Endothelial cell of umbilical vein (primary cell): ENCODE data around the gene PNPLA2. TPM values are rescaled to one million over a fixed set of nuclear protein-coding genes. Genes with fewer than 3 reads are reported as not detected.

Experiments
- BruUV-seq: library from RNA; stranded (reverse); fragments of 400-500 nt; replicated peaks from 2 replicates; lab custom pipeline; 2021; lab: Mats Ljungman, UMichigan
- CTCF ChIA-PET: fragments of 300-600, 350-600 bp; sonication (Branson Sonifier 250); formaldehyde crosslinking; loops from one replicate; lab custom pipeline; 2021; ENCODE audit warnings: antibody characterized with exemption, inconsistent platforms; lab: Charles Lee
- POLR2A ChIA-PET: fragments of 300-600, 350-600 bp; sonication (Branson Sonifier 250); formaldehyde crosslinking; loops from one replicate; lab custom pipeline; 2021; ENCODE audit warnings: antibody characterized with exemption, inconsistent platforms; lab: Charles Lee
- DNase-seq: peaks from one replicate; pipeline ENCODE4 v3.0.0-alpha.2; 2011; ENCODE audit warnings: low read depth, low spot score
- FAIRE-seq: peaks from 2 replicates; lab custom pipeline; 2011; peaks lifted over from hg19 to GRCh38; lab: Jason Lieb, UNC
- H2AFZ ChIP-seq: 2 replicates; pipeline ENCODE4 v1.6.0; 2012; ENCODE audit warnings: low read depth, low read length, control low read depth, inconsistent platforms
- H3K27ac ChIP-seq: 2 replicates; pipeline ENCODE4 v1.5.1; 2011; ENCODE audit warnings: low read depth, mild to moderate bottlenecking, control low read depth, low read length, moderate library complexity; ENCODE audit not compliant: insufficient read depth
- H3K27me3 ChIP-seq, 2 experiments: 2 replicates each; pipeline versions ENCODE4 v1.6.0 to v1.6.1; 2011; ENCODE audit warnings: low read length in 2 of 2, mixed read lengths in 1 of 2; ENCODE audit not compliant: control insufficient read depth in 2 of 2, insufficient read depth in 2 of 2
- H3K36me3 ChIP-seq, 2 experiments: 2 replicates in 1 of 2; 3 replicates in 1 of 2; pipeline ENCODE4 v1.5.1; 2011; ENCODE audit warnings: low read length in 2 of 2, mild to moderate bottlenecking in 1 of 2, moderate library complexity in 1 of 2; ENCODE audit not compliant: control insufficient read depth in 2 of 2, insufficient read depth in 2 of 2; ENCODE audit errors: extremely low read depth in 1 of 2
- H3K4me1 ChIP-seq: 3 replicates; pipeline ENCODE4 v1.5.1; 2011; ENCODE audit warnings: mild to moderate bottlenecking, low read length; ENCODE audit not compliant: control insufficient read depth, insufficient read depth; ENCODE audit errors: extremely low read depth
- H3K4me2 ChIP-seq: 2 replicates; pipeline ENCODE4 v1.6.1; 2011; ENCODE audit warnings: low read length, control low read depth, mixed read lengths; ENCODE audit not compliant: insufficient read depth
- H3K4me3 ChIP-seq, 3 experiments: fragments of 200-600 bp in 1 of 3; sonication (generic), shearing (Covaris generic) in 1 of 3; replicated peaks in 1 of 3; 2 replicates each; pipeline ENCODE4 v1.5.1; 2011 to 2016; ENCODE audit warnings: control low read depth in 3 of 3, low read length in 3 of 3, mild to moderate bottlenecking in 2 of 3, inconsistent platforms in 1 of 3, low read depth in 1 of 3, moderate library complexity in 1 of 3; ENCODE audit not compliant: insufficient read depth in 1 of 3
- H3K79me2 ChIP-seq: 2 replicates; pipeline ENCODE4 v1.6.0; 2012; ENCODE audit warnings: low read length, inconsistent platforms; ENCODE audit not compliant: control insufficient read depth, insufficient read depth
- H3K9ac ChIP-seq: replicated peaks from 2 replicates; pipeline ENCODE3; 2011; ENCODE audit warnings: low read length, control low read depth; ENCODE audit not compliant: insufficient read depth; ENCODE audit errors: extremely low read depth
- H3K9me1 ChIP-seq: replicated peaks from 3 replicates; pipeline ENCODE4 v1.6.0; 2011; ENCODE audit warnings: mild to moderate bottlenecking, low read length; ENCODE audit not compliant: control insufficient read depth, insufficient read depth; ENCODE audit errors: extremely low read depth
- H3K9me3 ChIP-seq: replicated peaks from 2 replicates; pipeline ENCODE4 v1.5.1; 2012; ENCODE audit warnings: low read length, inconsistent platforms; ENCODE audit not compliant: control insufficient read depth, insufficient read depth
- H4K20me1 ChIP-seq: replicated peaks from 2 replicates; pipeline ENCODE3; 2011; ENCODE audit warnings: mild to moderate bottlenecking, low read length; ENCODE audit not compliant: control insufficient read depth, insufficient read depth; ENCODE audit errors: extremely low read depth
- FOS ChIP-seq: IDR thresholded peaks from 2 replicates; pipeline ENCODE4 v1.6.1; 2011; ENCODE audit warnings: mild to moderate bottlenecking, low read length, moderate library complexity, borderline replicate concordance; ENCODE audit not compliant: insufficient read depth
- JUN ChIP-seq: IDR thresholded peaks from 2 replicates; pipeline ENCODE4 v1.6.1; 2011; ENCODE audit warnings: borderline replicate concordance, low read depth; ENCODE audit not compliant: insufficient read length, insufficient read depth
- MYC ChIP-seq: IDR thresholded peaks from one replicate; pipeline ENCODE4 v1.6.1; 2011; ENCODE audit warnings: mild to moderate bottlenecking, low read depth, low read length
- POLR2A ChIP-seq: IDR thresholded peaks from 2 replicates; pipeline ENCODE4 v1.6.1; 2012; ENCODE audit warnings: low read depth, mild to moderate bottlenecking, control low read depth, low read length
- POLR2AphosphoS5 ChIP-seq: IDR thresholded peaks from 2 replicates; pipeline ENCODE4 v1.6.1; 2012; ENCODE audit warnings: low read depth, mild to moderate bottlenecking, control low read depth, low read length, moderate library complexity; ENCODE audit not compliant: insufficient read depth
- dilution Hi-C: fragments of 300-500 bp; cut with MboI; formaldehyde crosslinking; loops from one replicate; pipeline ENCODE4 v1.15.0; 2019; ENCODE audit warnings: low sequenced_read_pairs; ENCODE audit not compliant: extremely low pct_ligation_motif_present
- intact Hi-C: fragments of 100-400 bp; cut with micrococcal nuclease; formaldehyde crosslinking; loops from one replicate; pipeline ENCODE4 v1.10.0; 2022
- polyA plus RNA-seq, 4 experiments: library from polyadenylated mRNA; depleted of rRNA in 3 of 4; stranded (reverse) in 3 of 4; unstranded in 1 of 4; fragments of >200 nt; gene quantifications; 2 replicates each; pipeline versions ENCODE4 v1.2.1 to v1.2.3, GENCODE V29; 2011 to 2012; ENCODE audit warnings: missing spikeins in 1 of 4
- total RNA-seq: library from RNA; stranded (reverse); gene quantifications from 2 replicates; pipeline ENCODE4 v1.2.3, GENCODE V29; 2021
- TF ChIP-seq, protein P1 (sequence below): IDR thresholded peaks from 2 replicates; pipeline ENCODE4 v1.6.1; 2011; ENCODE audit not compliant: insufficient read depth, insufficient read length
- TF ChIP-seq, protein P2 (sequence below), 2 donors: IDR thresholded peaks; 1 replicate in 1 of 2; 2 replicates in 1 of 2; pipeline ENCODE4 v1.5.1; 2011; ENCODE audit warnings: low read length in 2 of 2, mild to moderate bottlenecking in 2 of 2, moderate library complexity in 2 of 2, control low read depth in 1 of 2, inconsistent platforms in 1 of 2, low read depth in 1 of 2; ENCODE audit not compliant: insufficient read depth in 1 of 2; ENCODE audit errors: extremely low read depth in 1 of 2

PNPLA2 gene
- total and polyA plus RNA-seq, 2 donors (not counting 3 experiments of a cell fraction or from before 2014, with no cell fraction given): 73.1 to 75.6 TPM

DNA sequence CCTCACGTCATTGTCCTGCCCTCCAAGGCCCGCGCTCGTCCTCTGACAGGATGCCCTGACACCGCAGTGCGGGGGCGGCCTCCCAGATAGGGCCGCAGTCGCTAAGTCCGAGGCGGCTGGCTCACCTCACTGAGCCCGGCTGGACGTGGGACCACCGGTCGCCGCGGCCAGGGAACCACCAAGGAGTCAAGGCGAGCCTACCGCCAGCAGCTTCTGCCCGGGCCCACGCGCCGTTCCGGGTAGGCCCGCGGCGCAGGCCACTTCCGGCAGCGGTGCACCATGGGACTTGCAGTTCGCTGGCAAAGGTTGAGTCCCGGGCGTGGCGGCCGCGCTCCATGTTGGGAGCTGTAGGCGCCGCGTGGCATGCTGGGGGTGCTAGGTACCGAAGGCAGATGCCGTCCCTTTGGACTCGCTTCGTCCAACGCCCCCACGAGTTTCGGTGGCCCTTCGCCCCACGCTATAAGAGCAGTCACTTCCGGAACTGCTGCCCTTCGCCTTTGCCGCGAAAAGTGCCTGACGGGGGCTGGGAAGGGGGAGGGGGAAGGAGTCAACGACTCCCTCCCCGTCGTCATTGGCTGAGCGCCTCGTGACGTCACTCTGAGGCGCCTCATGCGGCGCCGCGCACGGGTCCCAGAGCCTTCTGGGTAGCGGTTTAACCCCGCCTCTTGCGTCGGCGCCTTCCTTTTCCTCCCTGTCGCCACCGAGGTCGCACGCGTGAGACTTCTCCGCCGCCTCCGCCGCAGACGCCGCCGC is 9.3 kb upstream of the PNPLA2 start, which contains the start of gene RPLP2:
Gene RPLP2, plus strand, starts transcription at position 681 of the 753 bp plus-strand sequence. CDS start 268 bp downstream, outside the sequence.
- peak within 1 kb of the TSS; percentile 97 for H3K9ac ChIP-seq
- dilution Hi-C loops (no loop called here), intact Hi-C loops (loop anchor here (1.0 kb wide), 3 partner anchors 10 to 35 kb away; no protein-coding TSS in a partner anchor)
- H3K36me3 ChIP-seq: peaks cover 5 to 25% of the 10 kb centered on the region in 2 experiments
- POLR2A ChIA-PET: interaction anchor here (0.9 to 1.8 kb wide), 4 partner anchors 10 to 34 kb away, joined by 3 to 23 read pairs (median 6); partner anchors contain the start of genes PNPLA2 and TSPAN4
- H3K9me1 ChIP-seq: no peaks in the 10 kb centered on the region
- peak within 1 kb of the TSS; percentile 96 for H3K4me2 ChIP-seq
- CTCF ChIA-PET: interaction anchor here (1.0 to 1.2 kb wide), 3 partner anchors 10 to 26 kb away, joined by 3 to 6 read pairs (median 4); partner anchors contain the start of genes PNPLA2 and SLC25A22
- H3K4me3 ChIP-seq: peak within 1 kb of the TSS; percentile 77 to 90 (median 80)
- no peaks in the 10 kb centered on the region for H3K9me3 ChIP-seq
- H3K27ac ChIP-seq: peak within 1 kb of the TSS; percentile 97
- no peaks in the 10 kb centered on the region for H3K27me3 ChIP-seq
- peak; percentile 98 for FAIRE-seq
- no TSS peak for BruUV-seq
- TF ChIP-seq MYC (peak; percentile 66), POLR2A (peak; percentile 92), FOS (no peak), JUN (peak; percentile 65), POLR2AphosphoS5 (peak; percentile 96)
- TF ChIP-seq, protein P1, sequence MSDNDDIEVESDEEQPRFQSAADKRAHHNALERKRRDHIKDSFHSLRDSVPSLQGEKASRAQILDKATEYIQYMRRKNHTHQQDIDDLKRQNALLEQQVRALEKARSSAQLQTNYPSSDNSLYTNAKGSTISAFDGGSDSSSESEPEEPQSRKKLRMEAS: peak; percentile 30
- TF ChIP-seq, protein P2, sequence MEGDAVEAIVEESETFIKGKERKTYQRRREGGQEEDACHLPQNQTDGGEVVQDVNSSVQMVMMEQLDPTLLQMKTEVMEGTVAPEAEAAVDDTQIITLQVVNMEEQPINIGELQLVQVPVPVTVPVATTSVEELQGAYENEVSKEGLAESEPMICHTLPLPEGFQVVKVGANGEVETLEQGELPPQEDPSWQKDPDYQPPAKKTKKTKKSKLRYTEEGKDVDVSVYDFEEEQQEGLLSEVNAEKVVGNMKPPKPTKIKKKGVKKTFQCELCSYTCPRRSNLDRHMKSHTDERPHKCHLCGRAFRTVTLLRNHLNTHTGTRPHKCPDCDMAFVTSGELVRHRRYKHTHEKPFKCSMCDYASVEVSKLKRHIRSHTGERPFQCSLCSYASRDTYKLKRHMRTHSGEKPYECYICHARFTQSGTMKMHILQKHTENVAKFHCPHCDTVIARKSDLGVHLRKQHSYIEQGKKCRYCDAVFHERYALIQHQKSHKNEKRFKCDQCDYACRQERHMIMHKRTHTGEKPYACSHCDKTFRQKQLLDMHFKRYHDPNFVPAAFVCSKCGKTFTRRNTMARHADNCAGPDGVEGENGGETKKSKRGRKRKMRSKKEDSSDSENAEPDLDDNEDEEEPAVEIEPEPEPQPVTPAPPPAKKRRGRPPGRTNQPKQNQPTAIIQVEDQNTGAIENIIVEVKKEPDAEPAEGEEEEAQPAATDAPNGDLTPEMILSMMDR (IDR thresholded peaks at IDR 0.05; ENCODE audit: extremely low read depth in 1 of 2, insufficient read depth in 1 of 2, low read depth in 1 of 2, low read length in 2 of 2): no peak
- H4K20me1 ChIP-seq: no peaks in the 10 kb centered on the region
- peaks cover 26% of the 10 kb centered on the region for H3K4me1 ChIP-seq
- H3K79me2 ChIP-seq: peaks cover 41% of the 10 kb centered on the region
- peak within 1 kb of the TSS; percentile 77 for H2AFZ ChIP-seq
- peak; percentile 96 for DNase-seq
